NCI-H510A (cell line): ENCODE measurements around the gene COX6A1.

ENCODE experiments used
- DNase-seq: peaks from one replicate; lab custom pipeline; 2025; lab: John Stamatoyannopoulos, UW

Gene COX6A1

DNA sequence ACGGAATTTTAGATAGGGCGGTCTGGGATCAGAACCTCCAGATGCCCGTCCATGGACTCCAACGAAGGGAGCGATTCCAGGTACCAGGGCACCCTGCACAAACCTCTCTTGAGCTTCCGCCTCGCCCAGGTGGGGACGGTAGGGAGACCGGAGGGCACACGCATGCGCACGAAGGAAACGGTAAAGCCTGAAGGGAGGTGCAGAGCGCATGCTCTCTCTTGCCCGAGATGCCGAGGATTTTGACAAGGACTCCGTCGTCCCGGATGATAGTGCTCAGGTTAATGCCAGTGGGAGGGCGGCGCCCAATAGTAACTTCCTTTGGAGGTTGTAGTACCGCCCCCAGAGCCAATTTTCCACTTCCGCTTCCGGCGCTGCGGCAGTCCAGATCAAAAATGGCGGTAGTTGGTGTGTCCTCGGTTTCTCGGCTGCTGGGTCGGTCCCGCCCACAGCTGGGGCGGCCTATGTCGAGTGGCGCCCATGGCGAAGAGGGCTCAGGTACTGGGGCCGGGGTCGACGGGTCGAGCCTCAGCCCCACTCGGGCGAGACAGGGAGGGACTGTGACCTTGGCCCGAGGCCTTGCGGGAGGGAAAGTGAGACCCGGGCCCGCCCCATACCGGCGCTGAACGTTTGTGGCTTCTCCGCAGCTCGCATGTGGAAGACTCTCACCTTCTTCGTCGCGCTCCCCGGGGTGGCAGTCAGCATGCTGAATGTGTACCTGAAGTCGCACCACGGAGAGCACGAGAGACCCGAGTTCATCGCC is at the start of gene COX6A1:
Gene COX6A1, plus strand, starts transcription at position 379 of the 760 bp plus-strand sequence. Its CDS starts 14 bp downstream, at position 393.
- DNase-seq = peak; percentile 100

GRCh38 chr12:120388691-120389481 is 49.0 kb upstream of the COX6A1 start:
- DNase-seq = no peak

- DNase-seq = no peak
Measured at GRCh38 chr12:120390540-120391120, 47.3 kb upstream of the COX6A1 start.

DNA sequence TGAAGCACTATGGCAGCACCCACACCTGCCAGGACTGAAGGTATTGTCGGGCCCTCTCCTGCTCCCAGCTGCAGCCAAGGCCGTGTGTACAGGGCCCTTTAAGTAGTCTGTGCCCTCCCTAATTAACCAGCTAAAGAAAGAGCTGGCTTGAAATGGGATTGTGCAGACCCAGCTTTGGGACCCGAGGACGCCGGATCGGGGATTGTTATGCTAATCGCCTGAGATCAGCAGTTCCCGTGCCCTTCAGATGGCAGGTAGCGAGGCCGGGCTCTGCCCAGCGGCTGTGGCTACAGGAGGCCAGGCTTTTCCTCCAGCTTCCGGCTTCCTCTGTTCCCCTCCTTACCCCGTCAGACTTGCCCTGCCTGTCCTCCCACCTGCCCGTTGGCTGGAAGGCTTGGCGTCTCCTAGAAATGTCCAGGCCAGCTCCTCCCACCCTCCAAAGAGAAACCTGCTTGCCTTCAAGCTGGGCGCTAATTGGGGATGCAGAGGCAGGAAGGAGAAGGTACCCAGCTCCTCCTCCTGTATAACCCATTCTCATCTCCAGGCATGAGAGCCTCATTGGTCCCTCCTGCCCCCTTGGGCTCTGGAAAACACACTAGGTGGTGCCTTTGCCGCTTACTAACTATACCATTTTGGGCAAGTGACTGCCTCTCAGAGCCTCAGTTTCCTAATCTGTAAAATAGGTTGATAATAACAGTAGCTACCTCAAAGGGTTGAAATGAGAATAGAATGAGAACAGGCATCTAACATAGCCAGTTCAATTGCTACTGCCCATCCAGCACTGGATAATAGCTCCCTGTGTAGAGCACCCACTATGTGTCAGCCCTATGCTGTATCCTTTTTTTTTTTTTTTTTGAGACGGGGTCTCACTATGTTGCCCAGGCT is 43.2 kb upstream of the COX6A1 start:
- DNase-seq = peak; percentile 95

DNA sequence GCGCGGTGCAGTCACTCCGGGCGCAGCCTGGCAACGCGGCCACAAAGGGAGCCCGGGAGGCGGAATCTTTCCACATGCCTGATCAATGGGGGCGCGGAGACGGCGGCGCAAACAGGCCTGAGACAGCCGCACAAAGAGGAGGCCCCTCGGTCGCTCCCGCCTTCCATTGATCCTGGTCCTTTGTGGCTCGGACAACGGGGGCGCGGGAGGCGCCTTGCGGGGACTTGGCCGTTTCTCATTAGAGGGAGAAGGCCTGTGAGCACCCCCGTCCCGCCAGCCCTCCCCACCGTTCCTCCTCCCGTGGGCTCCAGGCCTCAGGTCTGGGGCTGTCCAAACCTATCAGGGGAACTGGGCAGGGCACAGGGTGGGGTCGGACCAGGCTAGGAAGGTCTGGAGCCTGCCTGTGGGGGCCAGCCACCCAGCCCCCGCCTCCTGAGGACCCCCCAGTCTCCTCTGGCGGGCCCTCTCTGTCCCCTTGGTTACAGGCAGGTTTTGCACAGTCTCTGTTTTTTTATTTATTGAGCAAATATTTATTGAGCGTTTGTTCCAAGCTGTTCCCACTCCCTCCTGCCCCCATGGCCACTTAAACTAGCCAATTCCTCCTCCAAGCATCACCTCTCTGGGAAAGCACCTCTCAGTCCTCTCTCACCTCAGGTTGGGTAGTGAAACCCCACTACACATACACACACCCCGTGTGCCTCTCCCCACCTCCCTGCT is 39.9 kb upstream of the COX6A1 start:
- no peak for DNase-seq

DNA sequence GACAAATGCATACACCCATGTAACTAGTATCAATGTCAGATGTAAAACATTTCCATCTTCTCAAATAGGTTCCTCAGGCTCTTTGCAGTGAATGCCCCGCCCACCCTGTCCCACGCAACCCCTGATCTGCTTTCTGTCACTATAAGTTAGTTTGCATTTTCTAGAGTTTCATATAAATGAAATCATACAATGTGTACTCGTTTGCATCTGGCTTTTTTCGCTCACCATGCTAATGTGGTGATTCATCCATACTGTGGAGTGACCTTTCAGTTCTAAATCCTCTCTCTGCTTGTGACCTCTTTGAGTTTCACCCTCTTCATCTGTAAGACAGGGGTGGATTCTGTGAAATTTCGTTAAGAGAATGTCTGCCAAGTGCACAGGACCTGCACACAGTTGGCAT is 38.4 kb upstream of the COX6A1 start:
- DNase-seq = no peak

- no peak for DNase-seq
Measured at GRCh38 chr12:120402217-120402616, 35.7 kb upstream of the COX6A1 start.

DNA sequence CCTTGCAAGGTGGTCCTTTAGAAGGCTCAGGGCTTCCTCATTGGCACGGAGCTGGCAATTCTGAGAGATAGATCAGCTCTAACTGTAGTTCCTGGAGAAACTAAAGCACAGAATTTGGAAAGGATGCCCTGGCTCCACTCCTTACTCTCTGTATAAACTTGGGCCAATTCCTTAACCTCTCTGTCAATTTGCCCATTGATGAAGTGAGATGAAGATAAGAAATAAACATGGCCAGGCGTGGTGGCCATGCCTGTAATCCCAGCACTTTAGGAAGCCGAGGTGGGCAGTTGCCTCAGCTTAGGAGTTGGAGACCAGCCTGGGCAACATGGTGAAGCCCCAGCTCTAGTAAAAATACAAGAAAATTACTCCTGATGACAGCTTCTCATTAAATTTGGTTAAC is 34.0 kb upstream of the COX6A1 start:
- no peak for DNase-seq

DNA sequence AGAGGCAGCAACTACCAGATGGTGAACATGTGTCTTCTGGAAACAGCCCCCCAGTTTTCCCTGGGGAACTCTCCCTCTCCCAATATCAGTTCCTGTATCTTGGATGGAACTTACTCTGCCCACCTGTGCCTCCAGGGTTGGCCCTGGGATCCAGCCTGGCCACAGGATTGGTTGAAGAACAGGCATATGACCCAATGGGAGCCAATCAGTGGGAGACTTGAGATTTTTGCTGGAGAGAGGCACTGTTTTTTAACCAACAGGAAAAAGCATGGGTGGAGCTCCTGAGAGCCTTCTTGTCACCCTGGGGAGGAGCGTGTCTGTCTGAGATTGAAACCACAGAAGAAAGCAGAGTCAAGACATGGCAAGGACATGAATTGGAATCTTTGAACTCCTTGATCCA is 33.6 kb upstream of the COX6A1 start:
- DNase-seq = no peak

DNA sequence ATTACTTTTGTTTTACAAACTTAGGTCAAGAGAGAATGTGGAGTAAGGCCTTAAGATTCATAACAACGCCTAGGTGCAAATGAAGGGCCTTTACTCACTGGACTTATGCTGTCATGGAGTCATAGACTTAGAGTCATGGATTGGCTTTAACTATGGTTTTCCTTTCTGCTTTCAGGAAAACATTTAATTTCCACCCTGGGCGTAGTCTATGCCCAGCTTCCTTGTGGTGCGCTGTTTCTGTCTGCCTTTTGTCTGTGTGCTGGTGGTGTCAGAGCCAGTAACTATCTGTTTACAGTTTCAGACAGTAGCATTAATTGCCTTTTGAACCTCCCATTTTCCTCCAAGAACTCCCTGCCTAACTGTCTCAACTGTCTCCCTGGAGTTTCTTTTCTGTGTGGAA is 31.8 kb upstream of the COX6A1 start:
- no peak for DNase-seq

- DNase-seq = no peak
Measured at GRCh38 chr12:120406553-120406952, 31.4 kb upstream of the COX6A1 start.

GRCh38 chr12:120408771-120409170 is 29.1 kb upstream of the COX6A1 start:
- no peak for DNase-seq

DNA sequence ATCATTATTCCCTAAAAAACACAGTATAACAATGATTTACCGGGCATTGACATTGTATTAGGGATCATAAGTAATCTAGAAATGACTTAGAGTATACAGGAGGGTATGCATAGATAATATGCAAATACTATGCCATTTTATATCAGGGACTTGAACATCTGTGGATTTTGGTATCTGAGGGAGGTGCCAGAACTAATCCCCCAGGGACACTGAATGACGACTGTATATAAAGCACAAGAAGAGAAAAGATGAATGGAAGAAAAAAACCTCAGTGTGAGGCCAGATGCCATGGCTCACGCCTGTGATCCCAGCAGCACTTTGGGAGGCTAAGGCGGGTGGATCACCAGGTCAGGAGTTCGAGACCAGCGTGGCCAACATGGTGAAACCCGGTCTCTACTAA is 25.5 kb upstream of the COX6A1 start:
- DNase-seq = no peak

DNA sequence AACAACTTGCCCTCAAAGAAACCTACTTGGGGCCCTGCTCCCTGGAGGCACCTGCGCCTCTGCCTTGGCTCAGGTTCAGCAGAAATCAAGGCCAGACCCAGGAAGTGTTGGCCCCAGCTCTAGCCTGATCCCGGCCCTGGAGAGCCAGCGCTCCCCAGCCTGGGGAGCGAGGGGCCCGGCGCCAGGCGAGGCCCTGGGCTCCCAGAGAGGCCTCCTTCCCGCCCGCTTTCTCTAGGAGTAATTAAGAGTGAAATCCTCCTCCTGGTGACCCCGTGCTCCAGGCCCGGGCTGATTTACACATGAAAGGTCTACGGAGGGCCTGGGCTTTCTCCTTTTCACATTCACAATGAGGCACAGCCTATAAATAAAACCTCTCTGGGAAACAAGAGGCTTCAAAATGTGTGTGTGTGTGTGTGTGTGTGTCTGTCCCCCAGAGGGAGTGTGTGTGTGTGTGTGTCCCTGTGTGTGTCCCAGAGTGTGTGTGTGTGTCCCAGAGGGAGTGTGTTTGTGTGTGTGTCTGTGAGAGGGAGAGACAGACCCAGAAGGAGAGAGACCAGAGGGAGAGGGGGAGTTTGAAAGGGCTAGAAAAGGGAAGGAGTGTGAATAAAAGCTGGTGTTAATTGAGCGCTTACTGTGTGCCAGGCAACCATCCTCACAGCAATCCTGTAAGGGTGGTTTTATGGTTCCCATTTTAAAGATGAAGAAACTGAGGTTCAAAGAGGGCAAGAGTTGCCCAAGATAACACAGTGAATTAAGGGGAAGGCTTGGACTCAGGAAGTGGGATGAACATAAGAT is 23.8 kb upstream of the COX6A1 start:
- DNase-seq = no peak

GRCh38 chr12:120416490-120417216 is 21.3 kb upstream of the COX6A1 start:
- DNase-seq = no peak

- DNase-seq = no peak
Measured at GRCh38 chr12:120417917-120418580, 19.9 kb upstream of the COX6A1 start.

DNA sequence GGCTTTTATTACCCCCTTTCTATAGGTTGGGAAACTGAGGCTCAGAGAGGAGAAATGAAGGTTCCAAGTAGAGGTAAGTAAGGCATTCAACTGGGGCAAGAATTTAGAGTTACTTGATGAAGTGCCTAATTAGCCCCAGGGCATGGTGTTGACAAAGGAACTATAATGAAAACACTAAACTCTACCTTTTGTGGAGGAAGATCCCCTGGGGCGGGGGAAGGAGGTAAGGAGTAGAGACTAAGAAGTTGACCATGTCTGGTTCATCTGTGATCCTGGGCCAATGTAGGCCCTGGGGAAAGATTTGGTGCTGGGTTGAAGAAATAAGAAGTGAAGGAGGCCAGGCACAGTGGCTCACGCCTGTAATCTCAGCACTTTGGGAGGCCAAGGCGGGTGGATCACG is 16.2 kb upstream of the COX6A1 start:
- DNase-seq = no peak

DNA sequence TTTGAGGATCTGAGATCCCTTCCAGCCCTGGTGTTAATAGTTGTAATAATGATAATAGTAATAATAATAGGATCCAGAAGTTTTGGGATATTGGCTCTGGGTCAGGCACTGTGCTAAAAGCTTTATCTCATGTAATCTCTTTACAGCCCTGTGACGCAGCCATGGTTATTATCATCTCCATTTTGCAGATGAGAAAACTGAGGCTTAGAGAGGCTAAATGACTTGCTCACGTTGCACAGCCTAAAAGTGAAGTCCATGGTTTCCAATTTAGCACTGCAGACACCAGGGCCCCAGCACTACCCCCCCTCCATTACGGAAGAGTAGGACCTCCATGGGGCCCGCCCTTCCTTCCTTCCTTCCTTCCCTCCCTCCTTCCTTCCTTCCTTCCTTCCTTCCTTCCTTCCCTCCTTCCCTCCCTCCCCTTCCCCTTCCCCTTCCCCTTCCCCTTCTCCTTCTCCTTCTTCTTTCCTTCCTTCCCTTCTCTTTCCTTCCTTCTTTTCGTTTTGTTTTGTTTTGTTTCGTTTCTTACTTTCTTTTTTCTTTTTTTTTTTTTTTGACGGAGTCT is 14.9 kb upstream of the COX6A1 start:
- no peak for DNase-seq

DNA sequence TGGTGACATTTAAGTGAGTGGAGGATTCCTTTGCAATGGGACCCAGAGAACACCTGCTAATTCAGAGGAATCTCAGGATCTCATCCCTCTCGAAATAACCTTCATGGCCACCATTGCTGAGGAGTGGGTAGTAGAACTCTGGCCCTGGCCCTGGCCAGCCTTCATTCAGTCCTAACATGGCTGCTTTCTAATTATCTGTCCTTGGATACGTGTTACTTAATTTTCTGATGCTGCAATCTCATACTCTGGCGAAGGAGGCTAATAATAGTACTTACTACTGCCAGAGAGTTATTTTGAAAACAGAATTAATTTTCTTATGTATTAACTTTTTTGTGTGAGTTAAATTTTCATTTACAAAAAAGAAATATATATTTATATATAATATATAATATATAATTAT is 12.1 kb upstream of the COX6A1 start:
- no peak for DNase-seq
